ENCODE measurements around the gene LRRIQ1. TPM values are rescaled to one million over a fixed set of nuclear protein-coding genes. Genes with fewer than 3 reads are reported as not detected.

LRRIQ1 gene
- total RNA-seq, 4 donors from 2014 or later: 1.6 to 5.4 (median 3.4) TPM

DNA sequence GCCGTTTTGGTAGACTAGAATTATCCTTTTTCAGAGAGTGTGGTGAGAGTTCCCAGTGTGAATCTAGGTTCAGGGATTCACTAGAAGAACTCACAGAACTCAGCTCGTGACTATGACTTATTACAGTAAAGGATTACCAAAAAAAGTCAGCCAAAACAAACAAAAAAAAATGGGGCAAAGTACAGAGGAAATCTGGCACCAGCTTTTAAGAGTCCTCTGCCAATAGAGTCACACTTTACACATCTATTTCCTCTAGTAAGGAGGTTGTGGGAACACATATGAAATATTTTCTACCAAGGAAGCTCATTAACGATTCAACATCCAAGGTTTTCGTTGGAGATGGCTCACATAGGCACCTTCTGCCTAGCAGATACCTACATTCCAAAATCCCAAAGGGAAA lies 28.3 kb upstream of the LRRIQ1 start:
- H3K27me3 ChIP-seq: no peaks in the 10 kb centered on the region
- no peaks in the 10 kb centered on the region for H3K9me3 ChIP-seq
- TF ChIP-seq, protein P1, sequence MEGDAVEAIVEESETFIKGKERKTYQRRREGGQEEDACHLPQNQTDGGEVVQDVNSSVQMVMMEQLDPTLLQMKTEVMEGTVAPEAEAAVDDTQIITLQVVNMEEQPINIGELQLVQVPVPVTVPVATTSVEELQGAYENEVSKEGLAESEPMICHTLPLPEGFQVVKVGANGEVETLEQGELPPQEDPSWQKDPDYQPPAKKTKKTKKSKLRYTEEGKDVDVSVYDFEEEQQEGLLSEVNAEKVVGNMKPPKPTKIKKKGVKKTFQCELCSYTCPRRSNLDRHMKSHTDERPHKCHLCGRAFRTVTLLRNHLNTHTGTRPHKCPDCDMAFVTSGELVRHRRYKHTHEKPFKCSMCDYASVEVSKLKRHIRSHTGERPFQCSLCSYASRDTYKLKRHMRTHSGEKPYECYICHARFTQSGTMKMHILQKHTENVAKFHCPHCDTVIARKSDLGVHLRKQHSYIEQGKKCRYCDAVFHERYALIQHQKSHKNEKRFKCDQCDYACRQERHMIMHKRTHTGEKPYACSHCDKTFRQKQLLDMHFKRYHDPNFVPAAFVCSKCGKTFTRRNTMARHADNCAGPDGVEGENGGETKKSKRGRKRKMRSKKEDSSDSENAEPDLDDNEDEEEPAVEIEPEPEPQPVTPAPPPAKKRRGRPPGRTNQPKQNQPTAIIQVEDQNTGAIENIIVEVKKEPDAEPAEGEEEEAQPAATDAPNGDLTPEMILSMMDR (IDR thresholded peaks at IDR 0.05): no peak
- TF ChIP-seq EP300 (IDR thresholded peaks at IDR 0.05) (no peak), POLR2A (IDR thresholded peaks at IDR 0.05) (no peak)
- no peaks in the 10 kb centered on the region for H3K4me1 ChIP-seq
- H3K36me3 ChIP-seq: no peaks in the 10 kb centered on the region
- WGBS, 2 donors: 58 to 62% methylated on average over 4 of the region's 4 CpGs
- no peak for DNase-seq (ENCODE audit: low spot score in 2 of 2)
- no peak overlapping the region for H3K27ac ChIP-seq
- H3K4me3 ChIP-seq: no peak overlapping the region

DNA sequence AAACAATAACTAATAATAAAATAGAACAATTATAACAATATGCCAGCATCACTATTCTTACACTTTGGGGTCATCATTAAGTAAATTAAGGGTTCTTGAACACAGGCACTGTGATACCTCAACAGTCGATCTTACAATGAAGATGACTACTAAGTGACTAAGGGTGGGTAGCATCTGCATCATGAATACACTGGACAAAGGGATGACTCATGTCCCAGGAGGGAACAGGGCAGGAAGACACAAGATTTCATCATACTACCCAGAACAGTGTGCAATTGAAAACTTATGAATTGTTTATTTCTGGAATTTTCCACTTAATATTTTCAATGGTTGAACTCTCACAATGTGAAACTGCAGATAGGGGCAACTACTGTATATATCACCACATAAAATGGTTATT lies 19.7 kb upstream of the LRRIQ1 start:
- no peaks in the 10 kb centered on the region for H3K9me3 ChIP-seq
- peak in 1 of 2 donors; percentile 74 for DNase-seq (ENCODE audit: low spot score in 2 of 2)
- H3K4me3 ChIP-seq: no peak overlapping the region
- H3K4me1 ChIP-seq: peaks cover 0 to 8% (median 1%) of the 10 kb centered on the region in 4 donors
- TF ChIP-seq EP300 (IDR thresholded peaks at IDR 0.05): peak in 1 of 2 donors; percentile 65
- TF ChIP-seq, protein P1 (IDR thresholded peaks at IDR 0.05): no peak
- no peaks in the 10 kb centered on the region for H3K27me3 ChIP-seq
- 29 to 30% methylated on average over 1 of the region's 1 CpG for WGBS, 2 donors
- no peak overlapping the region for H3K27ac ChIP-seq
- H3K36me3 ChIP-seq: no peaks in the 10 kb centered on the region

DNA sequence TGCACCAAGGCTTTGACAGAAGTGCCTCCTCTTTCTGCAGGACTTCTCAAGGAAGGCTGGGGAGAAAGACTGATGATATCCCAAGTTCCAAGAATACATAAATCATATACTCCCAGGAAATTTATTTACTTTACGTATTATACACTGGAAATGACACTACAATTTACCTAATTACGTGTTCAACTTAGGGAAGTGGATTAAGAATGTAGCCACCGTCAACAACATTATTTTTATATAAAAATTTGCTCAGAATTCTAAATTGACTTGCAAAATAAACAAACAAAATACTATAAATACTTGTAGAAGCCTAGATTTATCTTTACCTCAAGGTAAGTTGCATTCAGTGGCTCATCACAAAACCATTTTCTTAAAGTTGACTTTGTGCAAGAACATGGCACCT lies 19.0 kb upstream of the LRRIQ1 start:
- Histone ChIP-seq H3K27ac (no peak overlapping the region), H3K4me3 (no peak overlapping the region), H3K4me1 (peaks cover 0 to 8% (median 1%) of the 10 kb centered on the region in 4 donors), H3K27me3 (no peaks in the 10 kb centered on the region), H3K36me3 (no peaks in the 10 kb centered on the region), H3K9me3 (no peaks in the 10 kb centered on the region)
- WGBS, 2 donors: 89% methylated on average over 3 of the region's 3 CpGs
- DNase-seq (ENCODE audit: low spot score in 2 of 2): no peak
- TF ChIP-seq POLR2A (IDR thresholded peaks at IDR 0.05) (no peak), EP300 (IDR thresholded peaks at IDR 0.05) (no peak)
- TF ChIP-seq, protein P1 (IDR thresholded peaks at IDR 0.05): no peak

DNA sequence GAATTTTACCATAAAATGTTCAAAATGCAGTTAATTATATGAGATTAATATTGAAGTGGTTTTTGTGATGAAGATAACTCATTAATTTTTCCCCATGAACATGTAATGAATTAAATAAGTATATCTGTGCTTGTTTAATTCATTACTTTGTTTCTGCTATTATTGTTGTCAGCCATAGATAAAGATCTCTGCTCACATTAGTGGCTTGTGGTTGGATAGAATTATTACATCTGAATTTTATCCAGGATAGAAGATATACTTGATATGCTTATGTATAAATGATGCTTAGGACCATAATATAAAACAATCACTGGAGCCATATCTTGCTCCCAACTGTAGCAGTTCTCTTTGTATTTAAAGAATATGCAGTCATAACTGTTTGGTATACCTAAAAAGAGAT lies 18.5 kb upstream of the LRRIQ1 start:
- H3K27me3 ChIP-seq: no peaks in the 10 kb centered on the region
- no peaks in the 10 kb centered on the region for H3K9me3 ChIP-seq
- H3K4me1 ChIP-seq: peaks cover 0 to 8% (median 1%) of the 10 kb centered on the region in 4 donors
- no peak for DNase-seq (ENCODE audit: low spot score in 2 of 2)
- H3K36me3 ChIP-seq: no peaks in the 10 kb centered on the region
- no peak overlapping the region for H3K27ac ChIP-seq
- TF ChIP-seq EP300 (IDR thresholded peaks at IDR 0.05): no peak
- TF ChIP-seq POLR2A (IDR thresholded peaks at IDR 0.05): no peak
- TF ChIP-seq, protein P1 (IDR thresholded peaks at IDR 0.05): no peak
- no peak overlapping the region for H3K4me3 ChIP-seq

DNA sequence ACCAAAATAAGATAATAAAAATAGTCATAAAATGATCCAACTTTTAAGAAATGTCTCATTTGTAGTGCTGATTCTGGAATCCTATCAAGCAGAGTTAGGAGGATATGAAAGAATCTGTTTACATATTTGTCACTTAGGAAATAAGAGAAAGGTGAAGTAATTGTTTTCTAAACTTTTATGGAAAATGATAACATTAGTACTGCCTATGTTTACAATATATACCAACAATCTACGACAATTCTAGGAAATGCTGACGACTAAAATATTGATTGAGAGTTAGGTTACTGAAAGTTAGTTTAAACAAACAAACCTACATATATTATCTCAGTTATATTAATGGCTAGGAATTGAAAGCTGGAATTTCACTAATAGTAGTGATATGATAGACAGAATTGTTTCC lies 18.1 kb upstream of the LRRIQ1 start:
- Histone ChIP-seq H3K36me3 (no peaks in the 10 kb centered on the region), H3K4me3 (no peak overlapping the region), H3K4me1 (peaks cover 0 to 8% (median 1%) of the 10 kb centered on the region in 4 donors), H3K9me3 (no peaks in the 10 kb centered on the region), H3K27me3 (no peaks in the 10 kb centered on the region), H3K27ac (no peak overlapping the region)
- TF ChIP-seq EP300 (IDR thresholded peaks at IDR 0.05) (no peak), POLR2A (IDR thresholded peaks at IDR 0.05) (no peak)
- TF ChIP-seq, protein P1 (IDR thresholded peaks at IDR 0.05): no peak
- WGBS, 2 donors: 82 to 86% methylated on average over 2 of the region's 2 CpGs
- no peak for DNase-seq (ENCODE audit: low spot score in 2 of 2)
